Panc1 (cell line): ENCODE measurements around the gene MYOG. TPM values are rescaled to one million over a fixed set of nuclear protein-coding genes. Genes with fewer than 3 reads are reported as not detected.
A peak's percentile ranks its signal among the peaks of the same experiment; 100 is the strongest.

Experiments used
- ATAC-seq: fragments of 200-7000 bp; cut with Tn5 transposase; 2 replicates; pipeline ENCODE4 v1.9.1; 2020; ENCODE audit warnings: mild to moderate bottlenecking, moderate library complexity
- BruUV-seq: library from RNA; stranded (reverse); fragments of 400-500 nt; replicated peaks from 2 replicates; lab custom pipeline; 2021; lab: Mats Ljungman, UMichigan
- CTCF ChIA-PET: fragments of 300-600 bp; sonication (Branson Sonifier 250); formaldehyde crosslinking; loops from one replicate; lab custom pipeline; 2022; ENCODE audit warnings: antibody characterized with exemption; lab: Charles Lee
- POLR2A ChIA-PET: fragments of 300-600 bp; sonication (Branson Sonifier 250); formaldehyde crosslinking; loops from one replicate; lab custom pipeline; 2022; ENCODE audit warnings: antibody characterized with exemption; lab: Charles Lee
- DNase-seq: peaks from one replicate; pipeline ENCODE4 v3.0.0-alpha.2; 2010; ENCODE audit warnings: low read depth, low spot score
- H3K27ac ChIP-seq: 2 replicates; pipeline ENCODE4 v1.5.1; 2011; ENCODE audit warnings: mild to moderate bottlenecking, low read length, inconsistent platforms
- H3K27me3 ChIP-seq: fragments of 200-500 bp; sonication (Bioruptor generic); 2 replicates; pipeline ENCODE4 v1.6.0; 2014; ENCODE audit warnings: low read length, inconsistent platforms; ENCODE audit not compliant: control insufficient read depth, insufficient read depth
- H3K36me3 ChIP-seq: fragments of 200-500 bp; sonication (Bioruptor generic); 2 replicates; pipeline ENCODE4 v1.5.1; 2014; ENCODE audit warnings: inconsistent platforms, mild to moderate bottlenecking, low read length, moderate library complexity; ENCODE audit not compliant: control insufficient read depth, insufficient read depth
- H3K4me1 ChIP-seq: 2 replicates; pipeline ENCODE4 v1.5.1; 2011; ENCODE audit warnings: inconsistent platforms, mild to moderate bottlenecking, low read length, moderate library complexity; ENCODE audit not compliant: control insufficient read depth, insufficient read depth
- H3K4me3 ChIP-seq, 2 experiments: 2 replicates each; pipeline ENCODE4 v1.5.1; 2011 to 2012; ENCODE audit warnings: low read depth in 2 of 2, low read length in 2 of 2, mild to moderate bottlenecking in 2 of 2, inconsistent platforms in 1 of 2, moderate library complexity in 1 of 2
- H3K9me3 ChIP-seq: fragments of 200-500 bp; sonication (Bioruptor generic); 2 replicates; pipeline ENCODE4 v1.5.1; 2014; ENCODE audit warnings: low read depth, mild to moderate bottlenecking, inconsistent platforms, low read length, moderate library complexity; ENCODE audit not compliant: control insufficient read depth, insufficient read depth
- CTCF ChIP-seq: fragments of 450-650 bp; IDR thresholded peaks from 2 replicates; pipeline ENCODE4 v1.5.1; 2017; ENCODE audit warnings: mild to moderate bottlenecking
- POLR2AphosphoS5 ChIP-seq: IDR thresholded peaks from 2 replicates; pipeline ENCODE4 v1.6.1; 2012; ENCODE audit warnings: mild to moderate bottlenecking, low read depth, low read length, moderate library complexity
- REST ChIP-seq, 2 experiments: IDR thresholded peaks; 2 replicates each; pipeline ENCODE4 v1.6.1; 2011 to 2012; ENCODE audit warnings: low read depth in 2 of 2, control low read depth in 1 of 2, low read length in 1 of 2, mild to moderate bottlenecking in 1 of 2, moderate library complexity in 1 of 2; ENCODE audit not compliant: insufficient read depth in 1 of 2
- SIN3A ChIP-seq: IDR thresholded peaks from 2 replicates; pipeline ENCODE4 v1.6.1; 2012; ENCODE audit warnings: low read depth, mild to moderate bottlenecking, low read length, moderate library complexity, borderline replicate concordance; ENCODE audit not compliant: insufficient read depth
- TCF7L2 ChIP-seq: IDR thresholded peaks from 2 replicates; pipeline ENCODE4 v1.6.1; 2011; ENCODE audit warnings: mild to moderate bottlenecking, low read depth, low read length, inconsistent platforms
- in situ Hi-C: cut with HindIII; loops from 2 replicates; pipeline ENCODE4 v1.10.0; 2016; ENCODE audit warnings: low sequenced_read_pairs, low pct_unique_long_range_greater_than_20kb
- intact Hi-C: fragments of 100-400 bp; cut with micrococcal nuclease; formaldehyde crosslinking; loops from one replicate; pipeline ENCODE4 v1.10.0; 2022; ENCODE audit not compliant: unreplicated experiment
- total RNA-seq: library from RNA; stranded (reverse); gene quantifications from one replicate; pipeline ENCODE4 v1.2.1, GENCODE V29; 2021; ENCODE audit not compliant: unreplicated experiment

MYOG gene
- total RNA-seq, 1 experiment from 2014 or later, result not detected

GRCh38 chr1:203129501-203130231 lies 43.9 kb upstream of the MYOG start:
- Histone ChIP-seq H3K27me3 (peaks cover 4% of the 10 kb centered on the region), H3K4me1 (peaks cover 23% of the 10 kb centered on the region), H3K27ac (peak overlapping the region; percentile 39; the same call in 1 of the 2 replicates), H3K9me3 (no peaks in the 10 kb centered on the region), H3K36me3 (no peaks in the 10 kb centered on the region), H3K4me3 (no peak overlapping the region)
- ChIA-PET CTCF (interaction anchor here (0.7 kb wide), 2 partner anchors 12 to 17 kb away, joined by 3 read pairs; no protein-coding TSS in a partner anchor), POLR2A (interaction anchor here (0.6 kb wide), 1 partner anchor 85 kb away, joined by 3 read pairs; no protein-coding TSS in a partner anchor)
- DNase-seq, result no peak
- no peak for TF ChIP-seq REST (IDR thresholded peaks at IDR 0.05; ENCODE audit: insufficient read depth in 1 of 2, low read depth in 2 of 2, low read length in 1 of 2)
- no peak for TF ChIP-seq TCF7L2
- TF ChIP-seq CTCF, result no peak
- no peak for TF ChIP-seq SIN3A
- in situ Hi-C loops, result no loop called here
- BruUV-seq, result no TSS peak
- no peak; the same call in 1 of the 2 replicates for ATAC-seq
- intact Hi-C loops, result no loop called here

DNA sequence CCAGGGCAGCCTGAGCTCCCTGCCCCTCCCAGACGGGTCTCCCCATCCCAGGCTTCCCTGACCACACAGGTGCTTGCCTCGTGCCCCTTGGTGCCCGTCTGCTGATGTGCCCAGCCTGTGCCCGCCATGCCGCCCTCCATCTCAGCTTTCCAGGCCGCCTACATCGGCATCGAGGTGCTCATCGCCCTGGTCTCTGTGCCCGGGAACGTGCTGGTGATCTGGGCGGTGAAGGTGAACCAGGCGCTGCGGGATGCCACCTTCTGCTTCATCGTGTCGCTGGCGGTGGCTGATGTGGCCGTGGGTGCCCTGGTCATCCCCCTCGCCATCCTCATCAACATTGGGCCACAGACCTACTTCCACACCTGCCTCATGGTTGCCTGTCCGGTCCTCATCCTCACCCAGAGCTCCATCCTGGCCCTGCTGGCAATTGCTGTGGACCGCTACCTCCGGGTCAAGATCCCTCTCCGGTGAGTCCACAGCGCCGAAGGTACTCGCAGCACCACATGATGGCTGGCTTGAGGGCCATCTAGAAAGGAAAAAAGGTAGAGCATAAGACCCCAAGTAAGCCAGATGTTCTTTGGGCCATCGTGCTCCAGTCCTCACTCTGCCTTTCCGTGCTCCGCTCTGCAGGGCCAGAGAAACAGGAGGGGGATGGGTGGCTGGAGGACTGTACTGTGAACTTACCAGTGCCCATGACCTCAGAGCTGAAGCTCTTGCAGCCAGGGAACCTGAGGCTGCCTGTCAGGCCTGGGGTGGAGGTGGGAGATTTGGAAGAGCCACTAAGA lies 43.1 kb upstream of the MYOG start:
- no peaks in the 10 kb centered on the region for H3K36me3 ChIP-seq
- BruUV-seq, result no TSS peak
- peaks cover 4% of the 10 kb centered on the region for H3K27me3 ChIP-seq
- peaks cover 28% of the 10 kb centered on the region for H3K4me1 ChIP-seq
- ChIA-PET POLR2A (interaction anchor here (0.6 to 1.0 kb wide), 2 partner anchors 13 to 86 kb away, joined by 3 read pairs; no protein-coding TSS in a partner anchor), CTCF (interaction anchor here (0.7 to 1.3 kb wide), 7 partner anchors 11 to 144 kb away, joined by 3 to 6 read pairs (median 3); no protein-coding TSS in a partner anchor)
- peak; percentile 5; the same call in 1 of the 2 replicates for ATAC-seq
- peak overlapping the region; percentile 39 to 58 for H3K4me3 ChIP-seq
- intact Hi-C loops (no loop called here), in situ Hi-C loops (no loop called here)
- H3K27ac ChIP-seq, result peak overlapping the region; percentile 39; the same call in 1 of the 2 replicates
- TF ChIP-seq TCF7L2 (no peak), REST (IDR thresholded peaks at IDR 0.05; ENCODE audit: insufficient read depth in 1 of 2, low read depth in 2 of 2, low read length in 1 of 2) (no peak), POLR2AphosphoS5 (no peak), SIN3A (no peak), CTCF (no peak)
- no peak for DNase-seq
- H3K9me3 ChIP-seq, result no peaks in the 10 kb centered on the region
